Activated T-cell treated with anti-CD3 and anti-CD28 coated beads, Interleukin-2, amount 50 U/mL, for 48 hours (primary cell): ENCODE results near the gene ADCY1.

Source experiments
- DNase-seq, 2 experiments: peaks; one replicate each; pipeline ENCODE4 v3.0.0-alpha.2; 2020

The ADCY1 gene

DNA sequence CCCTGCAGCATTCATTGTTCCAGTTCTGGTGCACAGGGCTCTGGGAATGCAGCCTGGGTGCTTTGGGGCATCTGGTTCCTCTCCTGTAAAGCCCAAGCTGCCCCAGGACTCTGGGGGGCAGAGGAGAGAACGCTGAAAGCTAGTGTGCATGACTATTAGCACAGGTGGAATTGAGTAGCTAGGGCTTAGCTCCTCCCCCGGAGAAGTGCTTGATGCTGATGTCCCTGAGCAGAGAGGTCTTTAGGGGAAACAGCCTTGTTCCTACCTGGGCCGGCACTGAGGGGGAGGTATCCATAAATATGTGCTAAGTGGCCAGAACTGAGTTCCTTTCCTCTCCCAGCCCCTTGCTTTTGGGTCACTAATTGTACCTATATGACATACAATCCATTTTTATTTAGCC lies 3.9 kb downstream of the ADCY1 start:
- no peak for DNase-seq

GRCh38 chr7:45578467-45578866 lies 4.3 kb downstream of the ADCY1 start:
- DNase-seq, result no peak

- DNase-seq, result no peak
These were observed 5.2 kb downstream of the ADCY1 start for GRCh38 chr7:45579391-45579801.

DNA sequence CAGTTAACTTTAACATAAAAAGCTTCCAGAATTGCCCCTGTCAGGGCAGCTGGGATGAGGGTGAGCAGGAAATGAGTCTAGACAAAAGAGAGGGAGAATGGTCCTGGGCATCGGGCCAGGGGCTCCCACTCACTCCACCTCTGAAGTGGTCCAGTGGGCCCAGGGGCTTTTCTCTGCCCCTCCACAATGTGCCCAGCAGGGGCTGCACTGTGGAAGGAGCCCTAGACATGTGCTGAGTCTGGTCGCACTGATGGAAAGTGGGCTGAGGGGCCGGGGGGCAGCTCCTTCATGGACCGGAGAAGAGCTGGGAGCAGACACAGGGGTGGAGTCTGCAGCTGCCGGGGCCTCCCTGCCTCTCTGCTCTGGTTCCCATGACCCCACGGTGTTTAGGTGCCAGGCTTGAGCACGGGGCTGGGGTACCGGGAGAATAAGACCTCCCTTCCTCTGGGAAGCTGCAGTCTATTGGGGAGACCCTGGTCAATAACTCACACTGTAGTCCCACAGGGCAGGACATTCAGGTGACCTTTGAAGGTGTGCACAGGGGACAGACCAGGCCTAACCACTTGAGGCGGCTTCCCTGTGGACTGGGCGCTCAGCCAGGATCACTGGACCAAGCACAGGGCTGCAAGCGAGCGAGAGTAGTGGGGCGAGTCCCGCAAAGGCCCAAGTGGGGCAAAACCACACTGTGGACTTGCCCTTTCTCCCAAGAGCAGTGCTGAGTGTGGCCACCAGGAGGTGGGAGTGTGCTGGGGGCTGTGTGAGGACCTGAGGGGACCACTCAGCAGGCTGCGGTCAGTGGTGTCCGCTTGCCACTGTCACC lies 6.1 kb downstream of the ADCY1 start:
- DNase-seq, result no peak

DNA sequence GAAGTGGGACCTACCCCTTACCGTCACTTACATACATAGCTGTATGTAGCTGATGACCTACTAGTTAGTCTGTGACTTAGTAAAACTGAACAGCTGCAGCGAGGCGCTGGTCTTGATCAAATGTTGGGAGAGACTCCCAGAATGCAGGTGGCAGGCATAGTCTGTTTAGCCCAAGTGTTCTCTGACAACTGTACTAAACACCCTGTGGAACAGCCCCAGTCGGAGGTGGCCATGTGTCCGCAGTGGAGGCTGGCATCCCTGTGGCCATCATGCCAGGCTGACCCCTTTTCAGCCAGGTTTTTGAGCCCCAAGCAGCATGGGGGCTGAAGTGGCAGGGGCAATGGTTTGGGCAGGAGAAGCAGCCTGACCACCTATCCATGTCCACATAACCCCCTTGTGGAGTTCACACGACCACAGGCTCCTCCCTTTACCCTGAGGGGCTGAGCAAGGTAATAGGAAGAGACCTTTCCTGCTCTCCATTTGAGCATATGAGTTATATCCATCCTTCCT lies 7.2 kb downstream of the ADCY1 start:
- DNase-seq, result no peak

DNA sequence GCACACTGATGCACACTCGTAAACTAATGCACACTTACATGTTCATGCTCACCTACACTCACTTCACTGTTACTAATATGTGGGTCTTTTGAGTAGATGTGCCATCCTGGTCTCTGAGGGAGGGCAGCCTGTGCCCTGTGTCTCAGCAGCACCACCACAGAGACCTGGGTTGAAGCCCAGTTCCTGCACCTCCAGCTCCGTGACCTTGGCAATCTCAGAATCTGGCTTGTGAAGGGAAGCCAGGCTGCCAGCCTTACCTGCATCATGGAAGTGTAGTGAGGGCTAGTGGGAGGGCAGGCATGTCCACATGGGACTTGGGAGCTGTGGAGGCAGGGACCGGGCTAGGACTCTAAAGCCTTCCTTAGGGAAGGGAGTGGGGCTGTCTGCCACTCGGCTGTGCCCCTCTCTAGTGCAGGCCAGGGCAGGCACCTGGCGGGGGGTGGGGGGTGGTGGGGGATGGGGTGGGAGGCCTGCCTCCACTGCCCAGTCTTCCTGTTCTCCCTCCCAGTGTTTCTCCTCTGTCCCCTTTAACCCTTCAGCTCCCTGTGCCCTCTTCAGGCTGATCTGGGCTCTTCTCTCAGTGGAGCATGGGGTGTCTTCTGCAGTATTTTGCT lies 8.1 kb downstream of the ADCY1 start:
- no peak for DNase-seq

DNA sequence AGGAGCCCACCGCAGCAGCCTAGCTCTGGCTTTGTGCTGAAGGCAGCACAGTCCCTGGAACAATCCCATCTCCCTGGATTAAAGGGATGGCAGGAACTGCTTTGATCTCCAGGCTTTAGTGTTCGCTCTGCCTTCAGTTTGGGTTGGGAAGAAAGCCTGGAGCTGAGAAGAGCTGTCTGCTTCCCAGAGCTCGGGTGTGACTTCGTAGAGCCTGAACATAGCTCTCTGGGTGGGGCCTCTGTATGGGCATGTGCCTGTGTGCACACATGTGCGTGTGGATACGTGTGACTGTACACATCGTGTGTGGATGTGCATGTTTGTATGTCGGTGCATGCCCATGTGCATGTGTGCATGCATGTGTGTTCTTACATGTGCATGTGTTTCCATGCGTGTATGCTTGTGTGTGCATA lies 8.7 kb downstream of the ADCY1 start:
- DNase-seq, result no peak

DNA sequence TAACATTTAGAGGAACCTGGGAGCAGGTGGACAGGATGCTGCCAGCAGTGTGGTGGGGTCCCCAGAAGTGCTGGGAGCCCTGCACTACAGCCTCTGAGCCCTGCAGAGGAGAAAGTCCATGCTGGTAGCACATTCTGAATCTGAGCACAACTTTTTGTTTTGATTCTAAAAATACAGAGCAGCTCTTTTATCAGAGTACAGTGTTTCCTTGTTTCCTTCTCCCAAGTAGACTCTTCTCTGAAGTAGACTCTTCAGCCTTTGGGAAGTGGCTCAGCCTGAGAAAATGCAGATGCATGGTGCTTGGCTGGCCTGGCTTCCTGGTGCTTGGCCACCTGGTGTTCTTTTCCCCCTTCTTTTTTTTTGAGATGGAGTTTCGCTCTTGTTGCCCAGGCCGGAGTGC lies 9.1 kb downstream of the ADCY1 start:
- no peak for DNase-seq

- DNase-seq, result no peak
These were observed 10.4 kb downstream of the ADCY1 start for GRCh38 chr7:45584261-45585210.

DNA sequence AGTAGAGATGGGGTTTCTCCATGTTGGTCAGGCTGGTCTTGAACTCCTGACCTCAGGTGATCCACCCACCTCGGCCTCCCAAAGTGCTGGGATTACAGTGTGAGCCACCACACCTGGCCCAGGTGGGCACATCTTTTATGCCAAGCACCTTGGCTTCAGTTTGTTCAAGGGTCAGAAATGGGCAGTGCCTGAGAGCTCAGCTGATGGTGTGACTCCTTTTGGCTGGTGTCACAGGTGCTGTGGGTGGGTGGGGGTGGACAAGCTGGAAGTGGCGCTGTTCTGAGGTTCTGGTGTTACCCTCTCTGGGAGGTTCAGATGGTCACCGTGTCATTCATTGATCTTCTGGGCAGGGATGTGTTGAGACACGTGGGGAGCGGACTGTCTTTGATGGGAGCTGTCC lies 11.5 kb downstream of the ADCY1 start:
- DNase-seq, result no peak

DNA sequence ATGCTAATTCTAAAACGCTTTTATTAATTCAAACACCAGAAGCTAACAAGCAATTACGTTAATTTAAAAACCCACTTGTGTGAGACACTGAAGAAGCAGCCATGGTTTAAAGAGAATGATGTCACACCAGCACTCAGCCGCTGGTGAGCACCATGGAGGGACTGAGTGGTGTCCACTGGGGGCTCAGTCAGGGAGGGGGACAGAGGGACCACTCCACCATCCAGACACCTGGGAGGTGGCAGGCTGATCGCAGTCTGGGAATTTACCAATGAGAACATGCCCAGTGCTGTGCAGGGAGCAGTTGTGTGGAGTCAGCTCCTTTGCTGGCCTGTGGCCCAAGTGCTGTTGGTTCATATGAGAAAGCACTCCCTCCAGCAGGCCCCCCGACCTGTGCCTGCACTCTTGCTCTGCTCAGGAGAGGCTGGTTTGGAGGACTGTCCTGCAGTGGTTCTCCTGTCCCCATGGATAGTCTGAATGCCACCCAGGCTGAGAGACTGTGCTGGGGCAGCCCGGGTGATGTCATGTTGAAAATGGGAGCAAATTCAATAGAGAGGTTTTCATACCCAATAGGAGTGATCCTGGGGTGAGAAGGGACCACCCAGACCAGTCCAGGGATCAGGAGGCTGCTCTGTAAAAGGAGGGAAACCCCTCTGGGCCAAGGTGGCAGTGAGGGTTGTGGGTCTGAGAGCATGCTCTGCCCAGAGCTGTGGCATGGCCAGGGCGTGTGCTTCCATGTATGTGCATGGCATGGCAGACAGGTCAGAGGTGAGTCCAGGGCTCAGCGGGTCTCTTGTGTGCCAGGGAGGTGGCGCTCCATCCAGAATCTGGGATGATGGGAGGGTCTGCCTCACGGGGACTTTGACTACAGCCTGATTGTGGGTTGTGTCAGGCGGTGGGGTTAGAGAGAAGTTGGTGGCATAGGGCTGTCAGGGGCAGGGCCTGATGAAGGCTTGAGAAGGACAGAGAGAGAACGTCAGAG lies 12.7 kb downstream of the ADCY1 start:
- no peak for DNase-seq

GRCh38 chr7:45588466-45588865 lies 14.3 kb downstream of the ADCY1 start:
- DNase-seq, result no peak

- DNase-seq, result no peak
These were observed 14.9 kb downstream of the ADCY1 start for GRCh38 chr7:45589061-45589460.

DNA sequence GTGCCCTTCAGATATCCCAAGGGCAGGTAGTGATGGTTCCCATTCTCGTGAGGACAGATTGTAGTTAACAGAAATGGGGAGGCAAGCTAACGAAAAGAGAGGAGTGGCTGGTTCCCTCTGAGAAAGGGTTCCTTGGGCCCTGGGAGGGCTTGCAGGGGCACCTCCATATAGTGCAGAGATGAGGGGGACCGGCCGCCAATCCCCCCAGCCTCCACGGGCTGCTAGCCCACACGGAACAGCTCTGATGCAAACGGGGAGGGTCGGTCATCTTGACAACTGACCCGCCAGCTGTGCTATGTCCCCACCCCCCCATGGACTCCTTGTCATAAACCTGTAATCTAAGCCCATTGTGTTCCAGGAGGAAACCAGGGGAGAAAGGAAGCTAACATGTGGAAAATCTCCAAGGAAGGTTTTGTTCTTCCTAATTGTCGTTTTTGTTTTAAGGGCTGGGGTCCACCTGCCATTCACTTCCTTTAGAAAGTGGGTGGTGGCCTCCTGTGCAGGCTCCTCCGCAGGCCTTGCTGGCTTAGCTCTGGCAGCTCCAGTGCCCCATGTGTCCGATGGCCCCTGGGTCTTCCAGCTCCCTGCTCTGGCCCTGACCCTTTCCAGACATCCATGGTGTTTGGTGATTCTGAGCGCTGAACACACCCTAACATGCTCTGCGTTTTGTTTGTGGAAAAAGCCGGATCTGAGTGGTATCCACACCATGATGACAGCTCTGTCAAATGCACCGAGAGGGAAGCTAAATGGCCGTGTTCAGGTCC lies 15.9 kb downstream of the ADCY1 start:
- no peak for DNase-seq

DNA sequence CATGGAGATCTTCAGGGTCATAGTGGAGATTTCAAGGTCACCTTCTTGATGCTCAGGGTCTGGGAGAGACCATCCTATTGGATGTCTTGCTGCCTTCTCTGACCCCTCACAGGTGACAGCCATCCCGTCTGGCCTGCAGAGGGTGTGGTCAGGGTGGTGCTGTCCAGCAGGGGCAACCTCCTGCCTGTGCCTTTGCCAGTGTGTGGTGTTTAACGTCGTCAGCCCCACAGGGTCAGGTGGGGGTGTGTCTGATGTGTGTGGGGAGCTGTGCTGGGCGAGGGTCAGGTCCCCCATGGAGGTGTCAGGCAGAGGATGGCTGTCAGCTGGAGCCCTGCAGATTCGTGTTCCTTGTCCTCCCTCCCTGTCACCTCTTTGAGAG lies 16.5 kb downstream of the ADCY1 start:
- DNase-seq, result no peak

DNA sequence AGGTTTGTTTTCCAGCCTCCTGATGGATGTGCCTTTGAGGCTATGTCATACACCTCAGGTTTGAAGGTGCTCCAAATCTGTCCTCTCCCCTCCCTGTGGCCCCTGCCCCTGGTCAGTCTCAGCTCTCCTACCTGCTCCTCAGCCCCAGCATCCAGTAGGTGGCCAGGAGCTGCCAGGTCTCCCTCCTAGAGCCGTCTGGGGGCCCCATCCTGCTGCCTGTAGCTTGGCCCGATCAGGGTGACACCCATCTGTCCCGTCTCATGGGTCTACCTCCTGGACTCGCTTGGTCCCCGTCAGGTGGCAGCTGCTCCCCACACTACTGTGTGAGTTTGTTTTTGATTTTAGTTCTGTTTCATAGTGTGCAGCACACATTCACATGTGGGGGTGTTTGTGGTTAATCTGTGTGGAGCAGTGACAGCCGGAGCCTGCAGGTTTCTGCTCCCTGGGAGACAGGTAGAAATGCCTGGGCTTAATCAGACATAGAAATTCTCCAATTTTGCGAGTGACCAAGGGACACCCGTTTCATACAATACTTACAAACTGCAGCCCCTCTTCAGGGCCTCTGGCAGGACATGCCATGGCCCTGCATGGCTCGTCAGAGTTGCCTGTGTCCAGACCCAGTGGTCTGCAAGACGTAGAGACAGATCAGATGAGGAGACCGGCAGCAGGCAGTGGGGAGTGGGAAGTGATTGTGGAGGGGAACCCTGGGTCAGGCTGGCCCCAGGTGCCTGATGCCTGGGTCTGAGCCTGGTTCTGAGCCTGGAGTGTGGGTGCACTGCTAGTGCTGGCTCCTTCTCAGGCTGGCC lies 17.1 kb downstream of the ADCY1 start:
- no peak for DNase-seq

DNA sequence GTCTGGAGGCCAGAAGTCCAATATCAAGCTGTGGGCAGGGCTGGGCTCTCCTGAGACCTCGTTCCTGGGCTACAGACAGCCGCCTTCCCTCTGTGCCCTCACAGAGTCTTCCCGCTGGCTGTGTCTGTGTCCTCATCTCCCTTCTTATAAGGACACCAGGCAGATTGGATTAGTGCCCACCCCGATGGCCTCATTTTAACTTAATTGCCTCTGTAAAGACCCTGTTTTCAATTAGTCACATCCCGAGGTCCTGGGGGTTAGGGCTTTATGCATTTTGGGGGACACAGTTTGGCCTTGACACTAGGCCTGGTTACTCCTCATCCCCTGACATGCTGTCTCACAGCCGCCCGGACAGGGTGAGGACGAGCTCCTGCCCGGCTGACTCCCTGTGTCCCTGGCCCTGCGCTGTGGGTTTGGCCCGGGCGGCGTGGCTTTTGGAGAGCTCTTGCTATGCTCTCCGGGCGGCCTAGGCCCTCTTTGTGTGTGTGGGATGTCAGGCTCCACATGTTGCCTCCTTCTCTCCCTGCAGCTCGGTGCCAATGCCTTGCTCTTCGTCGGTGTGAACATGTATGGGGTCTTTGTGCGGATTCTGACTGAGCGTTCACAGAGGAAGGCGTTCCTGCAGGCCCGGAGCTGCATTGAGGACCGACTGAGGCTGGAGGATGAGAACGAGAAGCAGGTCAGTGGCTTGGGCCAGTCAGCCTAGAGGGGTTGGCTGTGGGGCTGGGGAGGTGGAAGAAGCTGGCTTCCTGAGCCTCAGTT lies 18.2 kb downstream of the ADCY1 start:
- no peak for DNase-seq

- no peak for DNase-seq
These were observed 19.0 kb downstream of the ADCY1 start for GRCh38 chr7:45593121-45593541.

DNA sequence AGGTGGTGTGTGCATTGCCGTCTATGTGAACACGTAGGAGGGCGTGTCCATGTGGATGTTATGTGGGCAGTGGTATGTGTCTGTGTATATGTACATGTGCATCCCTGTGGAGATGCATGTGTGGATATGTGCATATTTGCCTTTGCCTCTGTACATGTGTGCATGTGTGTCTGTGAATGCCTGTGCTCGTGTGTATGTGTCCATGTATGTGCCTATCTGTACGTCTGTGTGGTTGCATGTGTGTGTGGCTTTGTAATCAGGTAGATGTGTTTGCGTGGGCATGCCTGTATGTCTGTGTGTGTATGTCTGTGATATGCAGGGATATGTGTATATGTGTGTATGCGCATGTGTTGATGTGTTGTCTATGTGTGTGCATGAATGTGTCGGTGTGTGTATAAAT lies 19.7 kb downstream of the ADCY1 start:
- DNase-seq, result no peak
